ENCODE data around the gene GUK1. TPM values are rescaled to one million over a fixed set of nuclear protein-coding genes. Genes with fewer than 3 reads are reported as not detected.

GUK1 gene
- total RNA-seq, 3 donors from 2014 or later = 219 to 248 (median 242) TPM

DNA sequence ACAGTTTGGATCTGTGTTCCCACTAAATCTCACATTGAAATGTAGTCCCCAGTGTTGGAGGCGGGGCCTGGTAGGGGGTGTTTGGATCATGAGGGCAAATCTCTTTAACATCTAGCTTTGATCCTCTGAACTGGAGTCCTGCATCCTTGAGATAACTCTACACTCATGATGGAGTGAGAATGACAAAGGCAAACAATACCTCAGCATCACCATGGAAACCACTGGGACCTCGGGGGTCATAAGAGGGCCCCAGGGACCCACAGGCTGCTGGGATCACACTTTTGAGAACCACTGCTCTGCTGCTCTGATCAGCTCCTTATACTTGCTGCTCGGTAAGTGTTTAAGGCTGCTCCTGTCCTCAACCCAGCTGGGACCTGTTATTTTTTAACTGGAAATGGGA is 54.4 kb downstream of the GUK1 start:
- H3K36me3 Mint-ChIP-seq (ENCODE audit: insufficient read depth) = peaks cover 18% of the 10 kb centered on the region
- no peak overlapping the region for H3K4me3 Mint-ChIP-seq
- DNase-seq (no peak), ATAC-seq (no peak)
- H3K27me3 Mint-ChIP-seq (ENCODE audit: low read depth) = no peaks in the 10 kb centered on the region
- peaks cover 3% of the 10 kb centered on the region for H3K4me1 Mint-ChIP-seq (ENCODE audit: low read depth)
- H3K9me3 Mint-ChIP-seq = peaks cover 7% of the 10 kb centered on the region

DNA sequence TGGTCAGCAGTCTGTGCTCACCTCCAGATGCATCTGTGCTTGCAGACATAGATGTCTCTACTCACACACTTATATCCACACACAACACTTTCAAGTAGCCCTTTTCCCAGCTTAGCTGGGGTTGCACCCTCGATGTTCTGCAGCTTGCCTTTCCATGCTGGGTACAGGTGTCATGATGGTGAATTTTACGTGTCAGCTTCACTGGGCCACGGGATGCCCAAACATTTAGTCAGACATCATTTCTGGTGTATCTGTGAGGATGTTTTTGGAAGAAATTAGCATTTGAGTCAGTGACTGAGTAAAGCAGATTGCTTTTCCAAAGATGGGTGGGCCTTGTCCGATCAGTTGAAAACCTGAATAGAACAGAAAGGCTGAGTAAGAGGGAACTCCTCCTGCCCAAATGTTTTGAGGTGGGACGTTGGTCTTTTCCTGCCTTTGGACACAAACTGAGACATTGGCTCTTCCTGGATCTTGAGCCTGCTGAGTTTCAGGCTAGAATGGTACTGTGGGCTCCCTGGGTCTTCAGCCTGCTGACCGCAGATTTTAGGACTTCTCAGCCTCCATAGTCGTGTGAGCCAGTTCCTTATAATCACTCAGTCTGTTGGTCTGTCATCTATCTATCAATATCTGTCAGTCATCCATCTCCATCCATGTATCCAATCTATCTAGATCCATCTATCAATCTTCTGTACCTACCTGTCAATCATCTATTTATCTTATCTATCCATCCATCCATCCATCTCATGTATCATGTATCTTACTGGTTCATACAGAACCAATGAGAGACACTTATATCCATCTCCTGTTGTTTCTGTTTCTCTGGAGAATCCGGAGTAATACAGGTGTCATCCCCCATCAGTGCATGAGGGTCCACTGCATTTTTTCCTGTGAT is 55.1 kb downstream of the GUK1 start:
- Mint-ChIP-seq H3K27me3 (ENCODE audit: low read depth) (no peaks in the 10 kb centered on the region), H3K36me3 (ENCODE audit: insufficient read depth) (peaks cover 22% of the 10 kb centered on the region), H3K9me3 (peaks cover 11% of the 10 kb centered on the region), H3K4me1 (ENCODE audit: low read depth) (no peaks in the 10 kb centered on the region), H3K4me3 (no peak overlapping the region)
- ATAC-seq (no peak), DNase-seq (no peak)

DNA sequence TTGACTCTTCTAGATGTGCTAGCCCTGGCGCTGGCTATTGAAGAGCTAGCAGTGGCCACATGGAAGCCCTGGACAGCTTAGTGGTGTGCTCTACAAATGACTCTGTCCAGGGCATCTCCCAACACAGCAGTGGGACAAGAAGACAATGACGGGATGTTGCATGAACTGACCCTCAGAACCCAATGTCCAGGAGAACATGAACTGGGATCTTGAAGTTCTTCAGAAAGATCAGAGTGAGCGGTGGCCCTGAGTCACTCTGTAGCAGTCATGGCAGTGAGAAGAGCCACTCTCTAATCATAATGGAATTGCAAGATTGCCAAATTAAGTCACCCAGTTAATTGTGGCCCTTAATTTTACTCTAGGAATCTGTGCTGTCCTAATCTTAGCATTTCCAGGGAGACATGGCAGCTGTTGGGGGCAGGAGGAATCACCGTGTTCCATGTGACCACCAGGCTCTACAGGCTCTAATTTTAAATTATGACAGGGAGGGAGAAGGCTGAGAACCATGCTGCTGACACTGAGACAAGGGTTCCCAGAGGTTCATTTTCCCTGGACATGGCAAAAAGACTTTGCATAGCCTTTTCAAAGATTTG is 57.6 kb downstream of the GUK1 start:
- no peak for DNase-seq
- Mint-ChIP-seq H3K27me3 (ENCODE audit: low read depth) (no peaks in the 10 kb centered on the region), H3K4me1 (ENCODE audit: low read depth) (no peaks in the 10 kb centered on the region), H3K4me3 (no peak overlapping the region), H3K36me3 (ENCODE audit: insufficient read depth) (peaks cover 27% of the 10 kb centered on the region), H3K9me3 (peaks cover 11% of the 10 kb centered on the region)
- no peak for ATAC-seq

Other genes with a start within 250 kb of the GUK1 start
- under 1 TPM; 0.05 to 0.08 (median 0.05) TPM for gene WNT9A, start 192.3 kb upstream of the GUK1 start, total RNA-seq
- not detected for gene WNT3A, start 133.3 kb upstream of the GUK1 start, total RNA-seq
- gene ARF1, start 57.6 kb upstream of the GUK1 start, total RNA-seq = 100 to 1,000 TPM; 404 to 411 (median 408) TPM
- 10 to 100 TPM; 41.0 to 41.9 (median 41.7) TPM for gene C1orf35, start 37.0 kb upstream of the GUK1 start, total RNA-seq
- 10 to 100 TPM; 82.3 to 93.0 (median 89.5) TPM for gene MRPL55, start 31.0 kb upstream of the GUK1 start, total RNA-seq
- under 1 TPM; 0.49 to 0.79 (median 0.53) TPM for gene GJC2, start 9.7 kb downstream of the GUK1 start, total RNA-seq
- 10 to 100 TPM; 14.5 to 17.6 (median 15.9) TPM for gene IBA57, start 25.5 kb downstream of the GUK1 start, total RNA-seq
- 1 to 10 TPM; 6.3 to 9.3 (median 7.5) TPM for gene OBSCN, start 67.8 kb downstream of the GUK1 start, total RNA-seq